ENCODE measurements around the gene PANK4. TPM values are rescaled to one million over a fixed set of nuclear protein-coding genes. Genes with fewer than 3 reads are reported as not detected.
A peak's percentile ranks its signal among the peaks of the same experiment; 100 is the strongest.

PANK4 gene
- total RNA-seq = 10 to 100 TPM; 14.2 to 50.2 (median 30.6) TPM
- 10 to 100 TPM; 13.8 to 44.1 (median 26.2) TPM for polyA plus RNA-seq
- long read RNA-seq, donor 1, transcript PANK4-201 (19 exons, 2,677 nt) = major isoform, 5 of 5 reads
- long read RNA-seq, donor 1, partial matches to known transcripts = 0 of 5 reads
- long read RNA-seq, donor 1, other reads (novel, unspliced or antisense) = 0 of 5 reads
- long read RNA-seq, donor 2, partial matches to known transcripts = 0 of 4 reads
- long read RNA-seq, donor 2, other reads (novel, unspliced or antisense) = 0 of 4 reads
- long read RNA-seq, donor 3, partial matches to known transcripts = 0 of 1 reads
- long read RNA-seq, donor 3, other reads (novel, unspliced or antisense) = 0 of 1 reads
- long read RNA-seq, donor 4, partial matches to known transcripts = 0 of 3 reads
- long read RNA-seq, donor 4, other reads (novel, unspliced or antisense) = 1 of 3 reads
- long read RNA-seq, donor 5, transcript PANK4-201 (19 exons, 2,677 nt) = major isoform, 47 of 67 reads
- long read RNA-seq, donor 5, partial matches to known transcripts = 4 of 67 reads
- long read RNA-seq, donor 5, other reads (novel, unspliced or antisense) = 16 of 67 reads
- long read RNA-seq, donor 6, partial matches to known transcripts = 2 of 7 reads
- long read RNA-seq, donor 6, other reads (novel, unspliced or antisense) = 1 of 7 reads
- long read RNA-seq, donor 7 = 0 reads
- long read RNA-seq, donor 8, partial matches to known transcripts = 0 of 4 reads
- long read RNA-seq, donor 8, other reads (novel, unspliced or antisense) = 0 of 4 reads
- long read RNA-seq, donor 9, partial matches to known transcripts = 0 of 1 reads
- long read RNA-seq, donor 9, other reads (novel, unspliced or antisense) = 0 of 1 reads
- long read RNA-seq, donor 10, partial matches to known transcripts = 0 of 3 reads
- long read RNA-seq, donor 10, other reads (novel, unspliced or antisense) = 0 of 3 reads

- Histone ChIP-seq H3K4me1 (replicated peaks in 1 of 2) (peaks cover 28 to 62% of the 10 kb centered on the region in 2 donors), H3K9me3 (replicated peaks in 1 of 3) (no peaks in the 10 kb centered on the region), H3K4me3 (peak within 1 kb of the TSS; percentile 35 to 94 (median 70)), H3K27ac (peak within 1 kb of the TSS in 4 of 5 donors; percentile 47 to 92 (median 77)), H3K36me3 (replicated peaks in 1 of 2) (peaks cover 0 to 7% of the 10 kb centered on the region in 2 donors), H3K27me3 (peaks cover 14% of the 10 kb centered on the region)
- intact Hi-C loops (cut with DNase I) = no loop called here
- peak; percentile 90 to 97 (median 93) for DNase-seq
- WGBS, 4 donors = 0% methylated on average over 107 of the region's 107 CpGs; no CpG with 5 or more reads in 2 of the 4 donors
- TF ChIP-seq POLR2A (IDR thresholded peaks at IDR 0.05) (peak; percentile 21 to 79), CTCF (IDR thresholded peaks at IDR 0.05) (peak in 3 of 6 experiments; percentile 11 to 24 (median 17))
These were observed at the start of gene PANK4 for GRCh38 chr1:2525920-2526823. PANK4 (minus strand) TSS chr1:2526596; CDS start chr1:2526587, 9 bp downstream.

- DNase-seq = no peak
- Histone ChIP-seq H3K27ac (no peak overlapping the region), H3K9me3 (replicated peaks in 1 of 3) (no peaks in the 10 kb centered on the region), H3K36me3 (replicated peaks in 1 of 2) (no peaks in the 10 kb centered on the region), H3K4me3 (no peak overlapping the region), H3K27me3 (peaks cover 5% of the 10 kb centered on the region), H3K4me1 (replicated peaks in 1 of 2) (no peaks in the 10 kb centered on the region)
- TF ChIP-seq POLR2A (IDR thresholded peaks at IDR 0.05) = no peak
- TF ChIP-seq CTCF (IDR thresholded peaks at IDR 0.05) = no peak
- 80 to 82% (median 81%) methylated on average over 9 of the region's 9 CpGs for WGBS, 4 donors
- intact Hi-C loops (cut with DNase I) = no loop called here
These were observed 48.0 kb upstream of the PANK4 start for GRCh38 chr1:2574350-2574749.

GRCh38 chr1:2573250-2573920 lies 47.0 kb upstream of the PANK4 start:
- no peaks in the 10 kb centered on the region for H3K36me3 ChIP-seq (replicated peaks in 1 of 2)
- peaks cover 5% of the 10 kb centered on the region for H3K27me3 ChIP-seq
- TF ChIP-seq CTCF (IDR thresholded peaks at IDR 0.05) = no peak
- no peak for TF ChIP-seq POLR2A (IDR thresholded peaks at IDR 0.05)
- H3K4me3 ChIP-seq = no peak overlapping the region
- DNase-seq = no peak
- no peaks in the 10 kb centered on the region for H3K9me3 ChIP-seq (replicated peaks in 1 of 3)
- WGBS, 4 donors = 79 to 81% (median 80%) methylated on average over 8 of the region's 8 CpGs
- H3K4me1 ChIP-seq (replicated peaks in 1 of 2) = no peaks in the 10 kb centered on the region
- no peak overlapping the region for H3K27ac ChIP-seq
- intact Hi-C loops (cut with DNase I) = no loop called here
